Esophagus squamous epithelium (tissue), 5 donors: Measurements from ENCODE around the gene LZTR1. TPM values are rescaled to one million over a fixed set of nuclear protein-coding genes. Genes with fewer than 3 reads are reported as not detected.

ENCODE experiments used
- DNase-seq: peaks from one replicate; lab custom pipeline; 2025; lab: John Stamatoyannopoulos, UW
- H3K27ac ChIP-seq, 4 donors: fragments of 200-600 bp; sonication (generic); one replicate each; pipeline ENCODE4 v1.5.1; 2016 to 2019; ENCODE audit warnings: mild to moderate bottlenecking in 1 of 4
- H3K27me3 ChIP-seq, 4 donors: fragments of 200-600 bp; sonication (generic); 1 replicate in 3 of 4; 2 replicates in 1 of 4; pipeline versions ENCODE4 v1.5.1 to v1.6.0; 2017 to 2021; ENCODE audit warnings: antibody characterized with exemption in 1 of 4
- H3K36me3 ChIP-seq, 3 donors: fragments of 200-600 bp; sonication (generic); one replicate each; pipeline ENCODE4 v1.5.1; 2016 to 2019
- H3K4me1 ChIP-seq, 3 donors: fragments of 200-600 bp; sonication (generic); one replicate each; pipeline ENCODE4 v1.5.1; 2017 to 2019
- H3K4me3 ChIP-seq, 4 donors: fragments of 200-600 bp; sonication (generic); 1 replicate in 3 of 4; 2 replicates in 1 of 4; pipeline ENCODE4 v1.5.1; 2016 to 2019; ENCODE audit warnings: mild to moderate bottlenecking in 2 of 4, moderate library complexity in 1 of 4
- H3K9me3 ChIP-seq, 3 donors: fragments of 200-600 bp; sonication (generic); one replicate each; pipeline ENCODE4 v1.5.1; 2016 to 2019
- CTCF ChIP-seq, 6 experiments: fragments of 450-650 bp in 4 of 6; fragments of 200-600 bp in 2 of 6; sonication (generic) in 2 of 6; IDR thresholded peaks; one replicate each; pipeline ENCODE4 v1.5.1; 2016 to 2019; ENCODE audit warnings: antibody characterized with exemption in 6 of 6, mild to moderate bottlenecking in 4 of 6, moderate library complexity in 4 of 6
- POLR2A ChIP-seq, 4 donors: fragments of 450-650 bp; IDR thresholded peaks; one replicate each; pipeline ENCODE4 v1.6.1; 2017; ENCODE audit warnings: antibody characterized with exemption in 4 of 4, mild to moderate bottlenecking in 4 of 4, moderate library complexity in 3 of 4
- WGBS, 2 donors: methylation state at CpG; one replicate each; pipeline ENCODE4 v1.1.5; 2018; 5-methylcytosine and 5-hydroxymethylcytosine counted together
- intact Hi-C: fragments of 100-400 bp; cut with DNase I; formaldehyde crosslinking; loops from one replicate; pipeline ENCODE4 v1.15.0; 2022
- total RNA-seq, 4 donors: library from RNA; depleted of rRNA; stranded (reverse); fragments of >200 nt; gene quantifications; one replicate each; pipeline ENCODE4 v1.1.0, GENCODE V29; 2016
- donor health status: DM: yes; HTN: yes; CAD: no.

The LZTR1 gene
- total RNA-seq, 4 donors from 2014 or later = 15.3 to 44.4 (median 25.5) TPM

- Histone ChIP-seq H3K36me3 (no peaks in the 10 kb centered on the region), H3K4me3 (no peak overlapping the region), H3K27ac (no peak overlapping the region), H3K4me1 (peaks cover 29 to 67% (median 29%) of the 10 kb centered on the region in 3 donors), H3K9me3 (no peaks in the 10 kb centered on the region), H3K27me3 (peaks cover 0 to 26% (median 0%) of the 10 kb centered on the region in 4 donors)
- TF ChIP-seq POLR2A (IDR thresholded peaks at IDR 0.05) (no peak), CTCF (IDR thresholded peaks at IDR 0.05) (no peak)
- WGBS, 2 donors = 86 to 91% methylated on average over 12 to 19 of the region's 20 CpGs
- intact Hi-C loops = no loop called here
- no peak for DNase-seq
These were observed 22.3 kb upstream of the LZTR1 start for GRCh38 chr22:20959578-20960461.

- Histone ChIP-seq H3K27ac (no peak overlapping the region), H3K4me3 (no peak overlapping the region), H3K27me3 (peaks cover 0 to 32% (median 0%) of the 10 kb centered on the region in 4 donors), H3K4me1 (peaks cover 32 to 66% (median 33%) of the 10 kb centered on the region in 3 donors), H3K36me3 (no peaks in the 10 kb centered on the region), H3K9me3 (no peaks in the 10 kb centered on the region)
- DNase-seq = no peak
- intact Hi-C loops = no loop called here
- TF ChIP-seq POLR2A (IDR thresholded peaks at IDR 0.05) = no peak
- 50 to 100% methylated on average over 1 of the region's 4 CpGs for WGBS, 2 donors
These were observed 21.5 kb upstream of the LZTR1 start for GRCh38 chr22:20960609-20961008.

- H3K4me3 ChIP-seq = no peak overlapping the region
- TF ChIP-seq POLR2A (IDR thresholded peaks at IDR 0.05) (no peak), CTCF (IDR thresholded peaks at IDR 0.05) (no peak)
- H3K27ac ChIP-seq = no peak overlapping the region
- no peak for DNase-seq
- intact Hi-C loops = no loop called here
- H3K36me3 ChIP-seq = no peaks in the 10 kb centered on the region
- H3K4me1 ChIP-seq = peaks cover 17 to 48% (median 25%) of the 10 kb centered on the region in 3 donors
- 78 to 83% methylated on average over 3 to 4 of the region's 6 CpGs for WGBS, 2 donors
- no peaks in the 10 kb centered on the region for H3K9me3 ChIP-seq
- H3K27me3 ChIP-seq = peaks cover 0 to 27% (median 0%) of the 10 kb centered on the region in 4 donors
These were observed 19.6 kb upstream of the LZTR1 start for GRCh38 chr22:20962491-20962945.

GRCh38 chr22:20963201-20964052 lies 18.7 kb upstream of the LZTR1 start:
- no peak overlapping the region for H3K4me3 ChIP-seq
- DNase-seq = no peak
- H3K9me3 ChIP-seq = no peaks in the 10 kb centered on the region
- H3K27me3 ChIP-seq = peaks cover 0 to 22% (median 0%) of the 10 kb centered on the region in 4 donors
- H3K4me1 ChIP-seq = peaks cover 9 to 43% (median 23%) of the 10 kb centered on the region in 3 donors
- TF ChIP-seq POLR2A (IDR thresholded peaks at IDR 0.05) = no peak
- no peak for TF ChIP-seq CTCF (IDR thresholded peaks at IDR 0.05)
- H3K27ac ChIP-seq = no peak overlapping the region
- intact Hi-C loops = no loop called here
- no peaks in the 10 kb centered on the region for H3K36me3 ChIP-seq
- 47 to 56% methylated on average over 4 of the region's 7 CpGs for WGBS, 2 donors

- DNase-seq = no peak
- Histone ChIP-seq H3K9me3 (no peaks in the 10 kb centered on the region), H3K36me3 (no peaks in the 10 kb centered on the region), H3K27ac (no peak overlapping the region), H3K4me3 (peak overlapping the region; percentile 19 to 66 (median 39)), H3K27me3 (peaks cover 0 to 22% (median 0%) of the 10 kb centered on the region in 4 donors), H3K4me1 (peaks cover 9 to 46% (median 23%) of the 10 kb centered on the region in 3 donors)
- TF ChIP-seq CTCF (IDR thresholded peaks at IDR 0.05) (no peak), POLR2A (IDR thresholded peaks at IDR 0.05) (no peak)
- intact Hi-C loops = no loop called here
- WGBS, 2 donors = 36 to 45% methylated on average over 4 of the region's 6 CpGs
These were observed 17.9 kb upstream of the LZTR1 start for GRCh38 chr22:20964090-20964798.
